NT2/D1 (cell line): ENCODE results near the gene NRAS.

Source experiments
- SUZ12 ChIP-seq: IDR thresholded peaks from 2 replicates; pipeline ENCODE4 v1.6.1; 2011; ENCODE audit not compliant: insufficient read length, insufficient read depth; ENCODE audit errors: extremely low read depth
- ZNF274 ChIP-seq: IDR thresholded peaks from 2 replicates; pipeline ENCODE4 v1.6.1; 2011; ENCODE audit warnings: mild to moderate bottlenecking, low read depth, low read length

DNA sequence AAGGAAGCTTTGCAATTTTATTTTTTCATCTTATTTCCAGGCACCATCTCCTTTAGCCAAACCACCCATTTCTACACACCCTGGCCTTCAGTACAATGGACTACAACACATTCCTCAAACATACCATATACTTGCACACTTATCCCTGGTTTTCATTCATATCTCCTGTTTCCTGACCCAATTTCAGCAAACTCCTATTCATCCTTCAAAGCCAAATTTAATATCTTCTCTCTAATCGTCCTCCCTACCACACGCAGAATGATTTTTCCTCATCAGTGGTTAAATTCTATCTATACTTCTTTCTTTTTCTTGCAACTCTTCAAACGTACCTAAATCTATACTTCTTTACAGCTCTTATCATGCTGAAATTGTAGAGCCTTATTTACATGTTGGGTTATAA is 49.6 kb downstream of the NRAS start:
- TF ChIP-seq ZNF274 (no peak), SUZ12 (no peak)
